HepG2 (cell line): ENCODE measurements around the gene ZDHHC8. TPM values are rescaled to one million over a fixed set of nuclear protein-coding genes. Genes with fewer than 3 reads are reported as not detected.

ENCODE experiments used
- ATAC-seq: fragments of 200-7000 bp; cut with Tn5 transposase; 3 replicates; pipeline ENCODE4 v1.9.1; 2020; ENCODE audit warnings: mild to moderate bottlenecking, moderate library complexity
- BruUV-seq: library from RNA; stranded (reverse); fragments of 400-500 nt; replicated peaks from 2 replicates; lab custom pipeline; 2021; lab: Mats Ljungman, UMichigan
- CTCF ChIA-PET: fragments of 300-600 bp; formaldehyde crosslinking; extraction: SDS; loops from one replicate; lab custom pipeline; 2021; ENCODE audit warnings: low total read pairs, inconsistent platforms, low intra/inter-chr PET ratio; lab: Yijun Ruan, JAX
- POLR2A ChIA-PET: fragments of 350-600 bp; sonication (Branson Sonifier 250); formaldehyde crosslinking; loops from one replicate; lab custom pipeline; 2020; ENCODE audit warnings: antibody characterized with exemption, inconsistent platforms; lab: Yijun Ruan, JAX
- DNase-seq: peaks from one replicate; pipeline ENCODE4 v3.0.0-alpha.2; 2015; ENCODE audit warnings: low spot score
- FAIRE-seq: peaks from 3 replicates; lab custom pipeline; 2011; peaks lifted over from hg19 to GRCh38; lab: Jason Lieb, UNC
- H2AFZ ChIP-seq: one replicate; pipeline ENCODE4 v1.6.1; 2011; ENCODE audit warnings: low read length, inconsistent platforms
- H3K27ac ChIP-seq: fragments of 300-600 bp; 3 replicates; pipeline ENCODE4 v1.8.0; 2011; ENCODE audit warnings: mixed run types, mild to moderate bottlenecking, mixed read lengths, low read length, inconsistent platforms; ENCODE audit not compliant: insufficient read depth; ENCODE audit errors: extremely low read length
- H3K27me3 ChIP-seq, 2 experiments: fragments of 200-600 bp in 1 of 2; 2 replicates in 1 of 2; 3 replicates in 1 of 2; pipeline versions ENCODE4 v1.6.0 to v1.8.0; 2011; ENCODE audit warnings: low read length in 2 of 2, mild to moderate bottlenecking in 2 of 2, moderate library complexity in 2 of 2, inconsistent platforms in 1 of 2; ENCODE audit not compliant: insufficient read depth in 2 of 2, control insufficient read depth in 1 of 2
- H3K36me3 ChIP-seq, 2 experiments: fragments of 200-600 bp in 1 of 2; replicated peaks in 1 of 2; 2 replicates in 1 of 2; 3 replicates in 1 of 2; pipeline versions ENCODE4 v1.5.1 to v1.8.0; 2011; ENCODE audit warnings: low read length in 2 of 2, inconsistent platforms in 1 of 2; ENCODE audit not compliant: insufficient read depth in 2 of 2, control insufficient read depth in 1 of 2
- H3K4me1 ChIP-seq: 2 replicates; pipeline ENCODE4 v1.5.1; 2012; ENCODE audit warnings: low read length, inconsistent platforms; ENCODE audit not compliant: insufficient read depth
- H3K4me2 ChIP-seq: 2 replicates; pipeline ENCODE4 v1.6.0; 2011; ENCODE audit warnings: low read depth, low read length, inconsistent platforms
- H3K4me3 ChIP-seq, 3 experiments: fragments of 200-600 bp in 1 of 3; sonication (generic), shearing (Covaris generic) in 1 of 3; replicated peaks in 1 of 3; 2 replicates each; pipeline ENCODE4 v1.5.1; 2011 to 2016; ENCODE audit warnings: low read length in 3 of 3, inconsistent platforms in 2 of 3, low read depth in 2 of 3, mild to moderate bottlenecking in 2 of 3, control low read depth in 1 of 3, mixed read lengths in 1 of 3; ENCODE audit not compliant: insufficient read depth in 1 of 3
- H3K79me2 ChIP-seq: one replicate; pipeline ENCODE4 v1.6.1; 2011; ENCODE audit warnings: low read length, inconsistent platforms; ENCODE audit not compliant: insufficient read depth
- H3K9ac ChIP-seq: 2 replicates; pipeline ENCODE4 v1.6.0; 2011; ENCODE audit warnings: mild to moderate bottlenecking, low read depth, low read length, inconsistent platforms; ENCODE audit not compliant: insufficient read depth
- H3K9me3 ChIP-seq: 2 replicates; pipeline ENCODE4 v1.5.1; 2012; ENCODE audit warnings: mild to moderate bottlenecking, low read length
- H4K20me1 ChIP-seq: 2 replicates; pipeline ENCODE4 v1.6.0; 2011; ENCODE audit warnings: inconsistent platforms, mild to moderate bottlenecking, low read length, moderate library complexity; ENCODE audit not compliant: insufficient read depth
- AGO2 ChIP-seq: fragments of 200-400 bp; formaldehyde crosslinking; optimal IDR thresholded peaks from 2 replicates; pipeline ENCODE3; 2017; ENCODE audit warnings: mild to moderate bottlenecking, low read depth, low read length, moderate library complexity
- SAP130 ChIP-seq: IDR thresholded peaks from 2 replicates; pipeline ENCODE4 v1.6.1; 2016; ENCODE audit warnings: low read depth
- ZNF234 ChIP-seq: sonication (generic); formaldehyde crosslinking; conservative IDR thresholded peaks from 2 replicates; pipeline ENCODE4 v1.5.1; 2020; ENCODE audit warnings: mild to moderate bottlenecking, missing genetic modification reagents
- WGBS: methylation state at CpG from one replicate; pipeline ENCODE4 v1.1.6; 2017; ENCODE audit warnings: low lambda C conversion rate; 5-methylcytosine and 5-hydroxymethylcytosine counted together
- in situ Hi-C: cut with HindIII; loops from 2 replicates; pipeline ENCODE4 v1.10.0; 2017; ENCODE audit warnings: low pct_unique_long_range_greater_than_20kb; ENCODE audit not compliant: extremely low pct_ligation_motif_present
- intact Hi-C: fragments of 100-400 bp; cut with micrococcal nuclease; formaldehyde crosslinking; loops from one replicate; pipeline ENCODE4 v1.10.0; 2022; ENCODE audit not compliant: unreplicated experiment
- polyA plus RNA-seq, 8 experiments: library from polyadenylated mRNA; depleted of rRNA in 3 of 8; stranded (reverse) in 7 of 8; unstranded in 1 of 8; fragments of >200 nt; fragmentation: Illumina TruSeq in 4 of 8; extraction: Trizol in 4 of 8; gene quantifications; 2 replicates each; pipeline versions ENCODE4 v1.2.1 to v1.2.3, GENCODE V29; 2011 to 2016; ENCODE audit warnings: low read depth in 4 of 8, missing spikeins in 1 of 8, mixed read lengths in 1 of 8; ENCODE audit not compliant: insufficient read depth in 1 of 8
- total RNA-seq, 5 experiments: library from RNA; depleted of rRNA; stranded (reverse); fragments of >200 nt; fragmentation: Illumina TruSeq; extraction: Trizol; gene quantifications; 2 replicates each; pipeline ENCODE4 v1.2.3, GENCODE V29; 2016; ENCODE audit warnings: low read depth in 1 of 5
- TF ChIP-seq, protein P1 (sequence below): sonication (generic); formaldehyde crosslinking; IDR thresholded peaks from 2 replicates; pipeline ENCODE4 v1.9.0; 2021; ENCODE audit warnings: mild to moderate bottlenecking, missing genetic modification reagents

Gene ZDHHC8
- total and polyA plus RNA-seq, 2 of the 13 experiments (the other 11 are each of a cell fraction or from before 2014, with no cell fraction given) = 7.5 to 21.3 TPM

DNA sequence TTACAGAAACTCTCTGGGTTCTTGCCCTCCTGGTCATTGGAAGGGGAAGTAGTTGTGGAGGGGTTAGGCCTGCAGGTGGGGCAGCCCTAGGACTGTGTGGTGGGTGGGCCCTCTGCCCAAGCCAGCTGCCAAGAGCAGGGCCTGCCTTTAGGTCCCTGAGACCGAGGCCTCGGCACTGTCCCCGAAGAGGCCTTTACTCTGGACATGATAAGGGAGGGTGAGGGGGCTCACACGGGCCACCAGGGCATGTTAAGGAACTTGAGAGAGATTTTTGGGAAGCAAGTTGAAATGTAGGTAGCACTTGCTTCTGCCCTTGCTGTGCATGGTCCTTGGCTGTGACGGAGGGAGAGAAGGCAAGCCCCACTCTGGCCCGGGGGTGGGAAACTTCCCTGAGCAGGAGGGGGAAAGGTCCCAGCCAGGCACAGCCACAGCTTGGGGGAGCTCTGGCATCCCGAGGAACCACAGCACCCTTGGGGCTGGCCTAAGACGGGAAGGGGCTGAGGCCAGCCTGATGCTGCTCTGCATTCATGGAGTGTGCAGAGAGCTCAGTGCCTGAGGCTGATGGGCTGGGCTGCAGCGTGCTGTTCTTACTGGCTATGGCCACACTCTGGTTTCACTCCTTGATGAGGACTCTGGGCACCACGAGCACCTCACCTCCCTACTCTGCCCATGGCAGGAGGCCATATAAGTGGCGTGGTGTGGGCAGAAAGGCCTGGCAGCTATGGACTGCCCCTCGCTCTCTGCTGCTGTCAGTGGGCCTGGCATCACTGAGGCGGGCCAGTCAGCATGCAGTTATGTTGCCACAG is 23.4 kb upstream of the ZDHHC8 start:
- H2AFZ ChIP-seq = no peak overlapping the region
- FAIRE-seq (no peak), ATAC-seq (no peak), DNase-seq (no peak)
- in situ Hi-C loops = no loop called here
- H3K9ac ChIP-seq = no peak overlapping the region
- H3K27ac ChIP-seq = no peak overlapping the region
- no peaks in the 10 kb centered on the region for H3K9me3 ChIP-seq
- H3K4me1 ChIP-seq = peaks cover 10% of the 10 kb centered on the region
- ChIA-PET POLR2A (interaction anchor here (1.3 kb wide), 1 partner anchor 9 kb away, joined by 4 read pairs; the partner anchor contains the start of gene TRMT2A), CTCF (no interaction called here)
- 96% methylated on average over 10 of the region's 13 CpGs for WGBS
- no TSS peak for BruUV-seq
- H4K20me1 ChIP-seq = peaks cover 4% of the 10 kb centered on the region; the same call in 1 of the 2 replicates
- H3K4me3 ChIP-seq = no peak overlapping the region
- no peak overlapping the region for H3K4me2 ChIP-seq
- TF ChIP-seq ZNF234 (CRISPR knock-in tag) (no peak), AGO2 (peak; percentile 71), SAP130 (no peak)
- TF ChIP-seq, protein P1, sequence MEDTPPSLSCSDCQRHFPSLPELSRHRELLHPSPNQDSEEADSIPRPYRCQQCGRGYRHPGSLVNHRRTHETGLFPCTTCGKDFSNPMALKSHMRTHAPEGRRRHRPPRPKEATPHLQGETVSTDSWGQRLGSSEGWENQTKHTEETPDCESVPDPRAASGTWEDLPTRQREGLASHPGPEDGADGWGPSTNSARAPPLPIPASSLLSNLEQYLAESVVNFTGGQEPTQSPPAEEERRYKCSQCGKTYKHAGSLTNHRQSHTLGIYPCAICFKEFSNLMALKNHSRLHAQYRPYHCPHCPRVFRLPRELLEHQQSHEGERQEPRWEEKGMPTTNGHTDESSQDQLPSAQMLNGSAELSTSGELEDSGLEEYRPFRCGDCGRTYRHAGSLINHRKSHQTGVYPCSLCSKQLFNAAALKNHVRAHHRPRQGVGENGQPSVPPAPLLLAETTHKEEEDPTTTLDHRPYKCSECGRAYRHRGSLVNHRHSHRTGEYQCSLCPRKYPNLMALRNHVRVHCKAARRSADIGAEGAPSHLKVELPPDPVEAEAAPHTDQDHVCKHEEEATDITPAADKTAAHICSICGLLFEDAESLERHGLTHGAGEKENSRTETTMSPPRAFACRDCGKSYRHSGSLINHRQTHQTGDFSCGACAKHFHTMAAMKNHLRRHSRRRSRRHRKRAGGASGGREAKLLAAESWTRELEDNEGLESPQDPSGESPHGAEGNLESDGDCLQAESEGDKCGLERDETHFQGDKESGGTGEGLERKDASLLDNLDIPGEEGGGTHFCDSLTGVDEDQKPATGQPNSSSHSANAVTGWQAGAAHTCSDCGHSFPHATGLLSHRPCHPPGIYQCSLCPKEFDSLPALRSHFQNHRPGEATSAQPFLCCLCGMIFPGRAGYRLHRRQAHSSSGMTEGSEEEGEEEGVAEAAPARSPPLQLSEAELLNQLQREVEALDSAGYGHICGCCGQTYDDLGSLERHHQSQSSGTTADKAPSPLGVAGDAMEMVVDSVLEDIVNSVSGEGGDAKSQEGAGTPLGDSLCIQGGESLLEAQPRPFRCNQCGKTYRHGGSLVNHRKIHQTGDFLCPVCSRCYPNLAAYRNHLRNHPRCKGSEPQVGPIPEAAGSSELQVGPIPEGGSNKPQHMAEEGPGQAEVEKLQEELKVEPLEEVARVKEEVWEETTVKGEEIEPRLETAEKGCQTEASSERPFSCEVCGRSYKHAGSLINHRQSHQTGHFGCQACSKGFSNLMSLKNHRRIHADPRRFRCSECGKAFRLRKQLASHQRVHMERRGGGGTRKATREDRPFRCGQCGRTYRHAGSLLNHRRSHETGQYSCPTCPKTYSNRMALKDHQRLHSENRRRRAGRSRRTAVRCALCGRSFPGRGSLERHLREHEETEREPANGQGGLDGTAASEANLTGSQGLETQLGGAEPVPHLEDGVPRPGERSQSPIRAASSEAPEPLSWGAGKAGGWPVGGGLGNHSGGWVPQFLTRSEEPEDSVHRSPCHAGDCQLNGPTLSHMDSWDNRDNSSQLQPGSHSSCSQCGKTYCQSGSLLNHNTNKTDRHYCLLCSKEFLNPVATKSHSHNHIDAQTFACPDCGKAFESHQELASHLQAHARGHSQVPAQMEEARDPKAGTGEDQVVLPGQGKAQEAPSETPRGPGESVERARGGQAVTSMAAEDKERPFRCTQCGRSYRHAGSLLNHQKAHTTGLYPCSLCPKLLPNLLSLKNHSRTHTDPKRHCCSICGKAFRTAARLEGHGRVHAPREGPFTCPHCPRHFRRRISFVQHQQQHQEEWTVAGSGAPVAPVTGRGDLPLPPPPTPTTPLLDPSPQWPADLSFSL (CRISPR knock-in tag) = no peak
- H3K36me3 ChIP-seq = peaks cover 48 to 91% of the 10 kb centered on the region in 2 experiments
- H3K79me2 ChIP-seq = peaks cover 3% of the 10 kb centered on the region
- no peaks in the 10 kb centered on the region for H3K27me3 ChIP-seq
- intact Hi-C loops = no loop called here
